NCI-H446 treated with DMSO at 0.1 percent for 48 hours (cell line): ENCODE measurements around the gene RCOR2.
A peak's percentile ranks its signal among the peaks of the same experiment; 100 is the strongest.
"Not testable (repeated sequence)": the region's sequence is repeated elsewhere in the genome, so short reads cannot be mapped to it uniquely, and the experiment has no call there.

Experiments
- DNase-seq: peaks from one replicate; lab custom pipeline; 2025; lab: John Stamatoyannopoulos, UW

RCOR2 gene

GRCh38 chr11:63876616-63877015, 40.3 kb downstream of the RCOR2 start:
- no peak for DNase-seq

GRCh38 chr11:63875506-63876065, 41.4 kb downstream of the RCOR2 start:
- no peak for DNase-seq

- DNase-seq: peak; percentile 11
Observed at GRCh38 chr11:63874511-63874910, 42.5 kb downstream of the RCOR2 start.

GRCh38 chr11:63873311-63873710, 43.7 kb downstream of the RCOR2 start:
- DNase-seq: no peak

GRCh38 chr11:63872800-63873197, 44.2 kb downstream of the RCOR2 start:
- no peak for DNase-seq

GRCh38 chr11:63871962-63872799, 44.8 kb downstream of the RCOR2 start:
- DNase-seq: peak; percentile 31

- no peak for DNase-seq
Observed at GRCh38 chr11:63870351-63871140, 46.4 kb downstream of the RCOR2 start.

GRCh38 chr11:63869683-63870082, 47.3 kb downstream of the RCOR2 start:
- no peak for DNase-seq

- no peak for DNase-seq
Observed at GRCh38 chr11:63869171-63869591, 47.8 kb downstream of the RCOR2 start.

- no peak for DNase-seq
Observed at GRCh38 chr11:63868399-63869064, 48.4 kb downstream of the RCOR2 start.

GRCh38 chr11:63867511-63867910, 49.5 kb downstream of the RCOR2 start:
- DNase-seq: no peak

GRCh38 chr11:63866211-63866610, 50.8 kb downstream of the RCOR2 start:
- DNase-seq: no peak

- DNase-seq: not testable (repeated sequence)
Observed at GRCh38 chr11:63863620-63864019, 53.3 kb downstream of the RCOR2 start.

GRCh38 chr11:63862923-63863322, 54.0 kb downstream of the RCOR2 start:
- no peak for DNase-seq
